Testis (tissue), 3 donors: Measurements from ENCODE around the gene SH2D3C. TPM values are rescaled to one million over a fixed set of nuclear protein-coding genes. Genes with fewer than 3 reads are reported as not detected.

Experiments
- DNase-seq: peaks from one replicate; pipeline ENCODE4 v3.0.0-alpha.2; 2019
- H3K27ac ChIP-seq, 2 donors: fragments of 200-600 bp; sonication (generic); one replicate each; pipeline ENCODE4 v1.5.1; 2019
- H3K27me3 ChIP-seq: fragments of 200-600 bp; sonication (generic); one replicate; pipeline ENCODE4 v1.5.1; 2019
- H3K36me3 ChIP-seq: fragments of 200-600 bp; sonication (generic); one replicate; pipeline ENCODE4 v1.5.1; 2017; ENCODE audit warnings: low read depth; ENCODE audit errors: missing control alignments
- H3K4me1 ChIP-seq: fragments of 200-600 bp; sonication (generic); one replicate; pipeline ENCODE4 v1.5.1; 2019
- H3K4me3 ChIP-seq, 2 donors: fragments of 200-600 bp; sonication (generic); one replicate each; pipeline ENCODE4 v1.5.1; 2017 to 2019
- H3K9me3 ChIP-seq: fragments of 200-600 bp; sonication (generic); one replicate; pipeline ENCODE4 v1.5.1; 2017
- POLR2A ChIP-seq: fragments of 450-650 bp; IDR thresholded peaks from one replicate; pipeline ENCODE4 v1.6.1; 2017; ENCODE audit warnings: antibody characterized with exemption, mild to moderate bottlenecking, moderate library complexity
- WGBS, 2 donors: methylation state at CpG; one replicate each; pipeline ENCODE4 v1.1.5; 2018; 5-methylcytosine and 5-hydroxymethylcytosine counted together
- intact Hi-C: fragments of 100-400 bp; cut with DNase I; formaldehyde crosslinking; loops from one replicate; pipeline ENCODE4 v1.15.1; 2023; ENCODE audit warnings: low total_unique reads
- polyA plus RNA-seq: library from polyadenylated mRNA; stranded (reverse); fragments of 350-450 nt; fragmentation: Illumina TruSeq; extraction: RNeasy Lipid Tissue Mini Kit (QIAGEN cat#74804); gene quantifications from one replicate; pipeline ENCODE4 v1.2.3, GENCODE V29; 2014; ENCODE audit warnings: low read depth, low replicate concordance; ENCODE audit not compliant: insufficient read depth
- total RNA-seq, 2 donors: library from RNA; depleted of rRNA; stranded (reverse); fragments of >200 nt; gene quantifications; one replicate each; pipeline ENCODE4 v1.2.3, GENCODE V29; 2016
- TF ChIP-seq, protein P1 (sequence below), 3 experiments: fragments of 450-650 bp in 2 of 3; fragments of 200-600 bp in 1 of 3; sonication (generic) in 1 of 3; IDR thresholded peaks; one replicate each; pipeline ENCODE4 v1.5.1; 2016 to 2019; ENCODE audit warnings: antibody characterized with exemption in 3 of 3, mild to moderate bottlenecking in 2 of 3, moderate library complexity in 1 of 3

The SH2D3C gene
- total and polyA plus RNA-seq, 3 donors from 2014 or later: 6.6 to 9.6 (median 8.8) TPM

DNA sequence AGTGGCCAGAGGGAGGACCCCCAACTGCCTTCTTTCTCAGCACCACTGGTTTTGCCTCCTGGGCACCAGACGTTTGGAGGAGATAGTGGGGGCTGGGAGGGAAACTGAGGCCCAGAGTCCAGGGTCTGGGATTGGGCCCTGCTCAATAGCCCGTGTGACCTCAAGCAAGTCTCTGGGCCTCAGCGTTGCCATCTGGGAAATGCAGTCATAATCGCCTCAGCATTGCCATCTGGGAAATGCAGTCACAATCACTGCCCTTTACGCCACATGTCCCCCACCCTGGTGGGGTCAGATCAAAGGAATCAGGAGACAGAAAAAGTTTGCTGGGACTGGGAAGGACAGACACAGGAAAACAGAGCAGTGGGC lies 1.6 kb downstream of the SH2D3C start:
- no peak for DNase-seq
- no peak for TF ChIP-seq POLR2A
- TF ChIP-seq, protein P1, sequence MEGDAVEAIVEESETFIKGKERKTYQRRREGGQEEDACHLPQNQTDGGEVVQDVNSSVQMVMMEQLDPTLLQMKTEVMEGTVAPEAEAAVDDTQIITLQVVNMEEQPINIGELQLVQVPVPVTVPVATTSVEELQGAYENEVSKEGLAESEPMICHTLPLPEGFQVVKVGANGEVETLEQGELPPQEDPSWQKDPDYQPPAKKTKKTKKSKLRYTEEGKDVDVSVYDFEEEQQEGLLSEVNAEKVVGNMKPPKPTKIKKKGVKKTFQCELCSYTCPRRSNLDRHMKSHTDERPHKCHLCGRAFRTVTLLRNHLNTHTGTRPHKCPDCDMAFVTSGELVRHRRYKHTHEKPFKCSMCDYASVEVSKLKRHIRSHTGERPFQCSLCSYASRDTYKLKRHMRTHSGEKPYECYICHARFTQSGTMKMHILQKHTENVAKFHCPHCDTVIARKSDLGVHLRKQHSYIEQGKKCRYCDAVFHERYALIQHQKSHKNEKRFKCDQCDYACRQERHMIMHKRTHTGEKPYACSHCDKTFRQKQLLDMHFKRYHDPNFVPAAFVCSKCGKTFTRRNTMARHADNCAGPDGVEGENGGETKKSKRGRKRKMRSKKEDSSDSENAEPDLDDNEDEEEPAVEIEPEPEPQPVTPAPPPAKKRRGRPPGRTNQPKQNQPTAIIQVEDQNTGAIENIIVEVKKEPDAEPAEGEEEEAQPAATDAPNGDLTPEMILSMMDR (IDR thresholded peaks at IDR 0.05): no peak

DNA sequence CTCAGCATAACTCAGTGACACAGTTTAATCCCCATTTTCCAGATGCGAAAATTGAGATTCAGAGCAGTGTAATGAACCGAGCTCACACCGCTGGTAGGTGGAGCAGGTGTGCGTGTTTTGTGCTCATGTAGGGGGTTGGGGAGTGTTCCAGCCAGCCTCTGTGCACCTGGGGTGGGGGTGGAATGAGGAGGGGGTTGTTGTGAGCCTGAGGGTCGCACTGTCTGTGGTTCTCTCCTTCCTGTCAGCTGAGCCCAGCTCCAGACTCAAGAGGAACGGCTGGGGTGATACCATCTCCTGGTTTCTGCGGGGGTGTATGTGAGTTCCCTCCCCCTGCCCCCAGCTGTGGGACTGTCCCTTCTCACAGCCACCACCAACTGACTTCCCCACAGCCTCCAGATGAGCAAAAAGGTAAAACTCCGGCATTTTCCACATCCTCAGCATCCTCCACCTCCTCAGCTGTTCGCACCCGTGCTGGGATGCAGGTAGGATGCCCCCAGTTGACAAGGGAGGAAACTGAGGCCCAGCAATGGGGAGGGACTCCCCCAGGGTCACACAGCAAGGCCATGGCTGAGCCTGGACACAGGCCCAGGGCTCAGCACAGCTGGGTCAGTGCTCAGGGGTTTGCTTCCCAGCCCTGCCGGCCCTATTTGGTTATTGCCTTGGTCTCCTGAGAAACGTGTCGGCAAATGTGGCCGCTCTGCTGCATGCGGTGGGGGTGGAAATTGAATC lies 2.1 kb downstream of the SH2D3C start:
- Histone ChIP-seq H3K27ac (no peak overlapping the region), H3K36me3 (no peaks in the 10 kb centered on the region), H3K4me1 (peaks cover 4% of the 10 kb centered on the region), H3K4me3 (no peak overlapping the region), H3K9me3 (no peaks in the 10 kb centered on the region), H3K27me3 (no peaks in the 10 kb centered on the region)
- 66 to 78% methylated on average over 14 to 15 of the region's 15 CpGs for WGBS, 2 donors
- TF ChIP-seq, protein P1 (IDR thresholded peaks at IDR 0.05): no peak
- no peak for TF ChIP-seq POLR2A
- intact Hi-C loops: no loop called here
- DNase-seq: no peak

More for the DNA sequence above, 1.6 kb downstream of the SH2D3C start:
- intact Hi-C loops: no loop called here
- H3K27me3 ChIP-seq: no peaks in the 10 kb centered on the region
- H3K4me3 ChIP-seq: no peak overlapping the region
- no peak overlapping the region for H3K27ac ChIP-seq
- no peaks in the 10 kb centered on the region for H3K36me3 ChIP-seq
- no peaks in the 10 kb centered on the region for H3K9me3 ChIP-seq
- WGBS, 2 donors: 72 to 80% methylated on average over 4 to 5 of the region's 5 CpGs
- peaks cover 4% of the 10 kb centered on the region for H3K4me1 ChIP-seq

DNA sequence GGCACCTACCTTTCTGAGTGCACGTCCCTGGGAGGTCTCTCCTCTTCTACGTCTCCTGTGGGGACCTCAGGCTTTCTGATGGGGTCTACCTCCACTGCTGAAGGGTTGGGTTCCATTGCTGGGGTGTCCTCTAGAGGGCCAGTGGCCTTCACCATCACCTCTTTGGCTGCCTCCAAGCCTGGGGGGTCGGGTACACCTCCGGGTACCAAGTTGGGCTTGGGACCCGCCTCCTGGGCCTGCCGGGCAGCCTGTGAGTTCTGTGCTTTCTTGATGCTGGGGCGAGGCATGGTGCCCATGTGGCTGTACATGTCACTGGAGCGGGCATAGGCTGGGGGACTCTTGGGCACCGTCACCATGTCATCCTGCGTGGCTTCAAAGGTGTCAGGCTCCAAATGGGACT lies 4.5 kb downstream of the SH2D3C start:
- intact Hi-C loops: no loop called here
- H3K36me3 ChIP-seq: no peaks in the 10 kb centered on the region
- DNase-seq: no peak
- TF ChIP-seq, protein P1 (IDR thresholded peaks at IDR 0.05): no peak
- TF ChIP-seq POLR2A: no peak
- no peak overlapping the region for H3K27ac ChIP-seq
- no peak overlapping the region for H3K4me3 ChIP-seq
- 82 to 92% methylated on average over 4 to 10 of the region's 10 CpGs for WGBS, 2 donors
- H3K4me1 ChIP-seq: peaks cover 11% of the 10 kb centered on the region
- no peaks in the 10 kb centered on the region for H3K9me3 ChIP-seq
- no peaks in the 10 kb centered on the region for H3K27me3 ChIP-seq

DNA sequence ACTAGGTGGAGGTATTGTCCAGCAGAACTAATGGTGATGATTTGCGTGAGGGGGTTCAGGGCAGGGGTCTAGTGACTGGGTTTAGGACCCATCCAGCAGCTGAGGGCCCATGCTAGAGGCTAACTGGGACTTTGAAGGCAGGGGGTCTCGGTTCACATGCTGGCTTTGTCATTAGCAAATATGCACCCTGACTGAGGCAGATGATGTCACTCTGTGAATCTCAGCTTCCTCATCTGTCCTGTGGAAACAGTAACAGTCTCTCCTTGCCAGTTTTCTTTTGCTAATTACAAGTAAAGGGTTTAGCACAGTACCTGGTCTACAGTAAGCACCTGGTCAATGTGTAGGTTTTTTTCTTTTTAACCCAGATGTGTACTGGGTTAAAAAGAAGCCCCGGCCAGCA lies 5.2 kb downstream of the SH2D3C start:
- H3K27me3 ChIP-seq: no peaks in the 10 kb centered on the region
- H3K36me3 ChIP-seq: no peaks in the 10 kb centered on the region
- H3K9me3 ChIP-seq: no peaks in the 10 kb centered on the region
- peaks cover 7% of the 10 kb centered on the region for H3K4me1 ChIP-seq
- 91 to 99% methylated on average over 3 of the region's 3 CpGs for WGBS, 2 donors
- no peak for DNase-seq
- H3K27ac ChIP-seq: no peak overlapping the region
- H3K4me3 ChIP-seq: no peak overlapping the region
- TF ChIP-seq, protein P1 (IDR thresholded peaks at IDR 0.05): no peak
- no peak for TF ChIP-seq POLR2A
- intact Hi-C loops: no loop called here

DNA sequence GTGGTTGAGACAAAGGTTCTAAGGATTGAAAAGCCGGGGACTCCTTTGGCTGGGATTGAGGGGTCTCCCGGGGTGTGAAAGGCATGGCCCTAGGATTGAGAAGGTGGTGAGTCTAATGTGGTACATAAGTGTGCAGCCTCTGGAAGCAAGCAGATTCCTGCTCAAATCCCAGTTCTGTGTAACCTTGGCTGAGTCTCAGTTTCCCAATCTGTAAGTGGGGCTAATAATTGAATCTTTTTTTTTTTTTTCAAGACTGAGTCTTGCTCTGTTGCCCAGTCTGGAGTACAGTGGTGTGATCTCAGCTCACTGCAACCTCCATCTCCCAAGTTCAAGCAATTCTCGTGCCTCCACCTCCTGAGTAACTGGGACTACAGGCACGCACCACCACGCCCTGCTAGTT lies 5.9 kb downstream of the SH2D3C start:
- Histone ChIP-seq H3K4me1 (peaks cover 7% of the 10 kb centered on the region), H3K36me3 (no peaks in the 10 kb centered on the region), H3K27me3 (no peaks in the 10 kb centered on the region), H3K4me3 (no peak overlapping the region), H3K9me3 (no peaks in the 10 kb centered on the region), H3K27ac (no peak overlapping the region)
- TF ChIP-seq, protein P1 (IDR thresholded peaks at IDR 0.05): no peak
- no peak for TF ChIP-seq POLR2A
- intact Hi-C loops: no loop called here
- WGBS, 2 donors: 84 to 94% methylated on average over 5 of the region's 5 CpGs
- DNase-seq: no peak
